Measurements from ENCODE around the gene GRIK1.

DNA sequence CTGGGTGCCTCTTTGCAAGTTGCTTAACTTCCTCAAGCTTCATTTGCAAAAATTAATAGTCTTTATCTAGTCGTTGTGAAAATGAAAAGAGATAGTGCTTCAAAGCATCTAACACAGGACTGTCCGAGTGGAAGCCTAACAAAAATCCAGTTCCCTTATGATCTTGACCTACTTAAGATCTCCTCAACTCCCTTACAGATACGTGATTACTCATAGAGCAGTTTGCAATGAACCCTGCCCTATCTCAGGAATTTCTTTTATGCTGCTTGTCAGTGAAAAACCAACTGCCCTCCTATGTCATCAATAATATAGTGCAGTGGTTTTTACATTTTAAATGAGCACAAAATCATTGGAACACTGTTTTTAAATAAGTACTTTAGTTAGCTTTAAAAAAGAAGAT lies 326.8 kb downstream of the GRIK1 start:
- TF ChIP-seq, protein P1, sequence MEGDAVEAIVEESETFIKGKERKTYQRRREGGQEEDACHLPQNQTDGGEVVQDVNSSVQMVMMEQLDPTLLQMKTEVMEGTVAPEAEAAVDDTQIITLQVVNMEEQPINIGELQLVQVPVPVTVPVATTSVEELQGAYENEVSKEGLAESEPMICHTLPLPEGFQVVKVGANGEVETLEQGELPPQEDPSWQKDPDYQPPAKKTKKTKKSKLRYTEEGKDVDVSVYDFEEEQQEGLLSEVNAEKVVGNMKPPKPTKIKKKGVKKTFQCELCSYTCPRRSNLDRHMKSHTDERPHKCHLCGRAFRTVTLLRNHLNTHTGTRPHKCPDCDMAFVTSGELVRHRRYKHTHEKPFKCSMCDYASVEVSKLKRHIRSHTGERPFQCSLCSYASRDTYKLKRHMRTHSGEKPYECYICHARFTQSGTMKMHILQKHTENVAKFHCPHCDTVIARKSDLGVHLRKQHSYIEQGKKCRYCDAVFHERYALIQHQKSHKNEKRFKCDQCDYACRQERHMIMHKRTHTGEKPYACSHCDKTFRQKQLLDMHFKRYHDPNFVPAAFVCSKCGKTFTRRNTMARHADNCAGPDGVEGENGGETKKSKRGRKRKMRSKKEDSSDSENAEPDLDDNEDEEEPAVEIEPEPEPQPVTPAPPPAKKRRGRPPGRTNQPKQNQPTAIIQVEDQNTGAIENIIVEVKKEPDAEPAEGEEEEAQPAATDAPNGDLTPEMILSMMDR (IDR thresholded peaks at IDR 0.05; ENCODE audit: borderline replicate concordance, extremely low read depth, low read length, poor library complexity, severe bottlenecking): no peak
- no peak for TF ChIP-seq EZH2 (IDR thresholded peaks at IDR 0.05; ENCODE audit: borderline replicate concordance, low read depth, low read length, severe bottlenecking)
